Measurements from ENCODE around the gene MPP7.

GRCh38 chr10:28256776-28257175 is 46.1 kb downstream of the MPP7 start:
- no peak for TF ChIP-seq EZH2 (IDR thresholded peaks at IDR 0.05; ENCODE audit: low read length)
- no peak for TF ChIP-seq CTCF (optimal IDR thresholded peaks at IDR 0.05 in 1 of 3, IDR thresholded peaks at IDR 0.05 in 1 of 3, conservative IDR thresholded peaks at IDR 0.05 in 1 of 3; ENCODE audit: extremely low read depth in 1 of 3, insufficient read depth in 2 of 3, low read length in 3 of 3)

All from keratinocyte (primary cell).